Endometrium (tissue), 2 donors: Measurements from ENCODE around the gene RASA3.

Experiments
- FAIRE-seq: peaks from 2 replicates; lab custom pipeline; 2012; peaks lifted over from hg19 to GRCh38; lab: Jason Lieb, UNC
- donor health status: control.
- donor health status: control.

Gene RASA3

DNA sequence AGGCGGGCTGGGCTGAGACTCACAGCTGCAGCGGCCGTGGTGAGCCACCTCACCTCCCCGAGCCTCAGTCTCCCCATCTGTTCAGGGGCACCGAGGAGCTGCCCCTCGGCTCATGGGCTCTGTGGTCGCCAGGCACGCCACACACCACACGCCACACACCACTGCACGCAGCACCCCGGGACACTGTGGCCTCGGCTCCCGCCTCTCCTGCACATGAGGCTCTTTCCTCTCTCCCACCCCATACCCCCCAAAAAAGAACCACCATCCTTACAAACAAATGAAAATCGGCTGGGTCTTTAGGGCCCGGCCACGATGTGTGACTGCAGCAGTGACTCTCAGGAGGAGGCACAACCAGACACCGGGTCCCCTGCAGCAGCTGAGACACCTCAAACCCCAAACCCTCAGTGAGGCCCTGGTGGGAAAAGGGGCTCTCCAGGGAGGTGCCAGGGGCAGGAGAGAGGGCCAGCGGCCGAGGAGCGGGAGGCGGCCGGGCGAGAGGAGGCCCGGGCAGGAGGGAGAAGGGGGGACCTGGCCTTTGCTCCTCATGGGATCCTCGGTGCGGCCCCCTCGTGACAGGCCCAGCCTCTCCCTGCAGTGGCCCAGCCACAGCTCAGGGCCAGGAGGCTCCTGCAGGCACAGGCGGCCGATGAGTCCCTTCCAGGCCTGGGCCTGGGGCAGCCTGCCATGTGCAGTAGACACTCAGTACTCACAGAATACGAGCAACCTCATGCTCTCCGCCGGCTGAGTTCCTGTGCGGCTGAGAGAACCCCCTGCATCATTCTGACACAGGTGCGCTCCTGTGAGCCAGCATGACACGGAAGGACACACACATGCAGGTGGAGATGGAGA is 66.3 kb downstream of the RASA3 start:
- no peak for FAIRE-seq

DNA sequence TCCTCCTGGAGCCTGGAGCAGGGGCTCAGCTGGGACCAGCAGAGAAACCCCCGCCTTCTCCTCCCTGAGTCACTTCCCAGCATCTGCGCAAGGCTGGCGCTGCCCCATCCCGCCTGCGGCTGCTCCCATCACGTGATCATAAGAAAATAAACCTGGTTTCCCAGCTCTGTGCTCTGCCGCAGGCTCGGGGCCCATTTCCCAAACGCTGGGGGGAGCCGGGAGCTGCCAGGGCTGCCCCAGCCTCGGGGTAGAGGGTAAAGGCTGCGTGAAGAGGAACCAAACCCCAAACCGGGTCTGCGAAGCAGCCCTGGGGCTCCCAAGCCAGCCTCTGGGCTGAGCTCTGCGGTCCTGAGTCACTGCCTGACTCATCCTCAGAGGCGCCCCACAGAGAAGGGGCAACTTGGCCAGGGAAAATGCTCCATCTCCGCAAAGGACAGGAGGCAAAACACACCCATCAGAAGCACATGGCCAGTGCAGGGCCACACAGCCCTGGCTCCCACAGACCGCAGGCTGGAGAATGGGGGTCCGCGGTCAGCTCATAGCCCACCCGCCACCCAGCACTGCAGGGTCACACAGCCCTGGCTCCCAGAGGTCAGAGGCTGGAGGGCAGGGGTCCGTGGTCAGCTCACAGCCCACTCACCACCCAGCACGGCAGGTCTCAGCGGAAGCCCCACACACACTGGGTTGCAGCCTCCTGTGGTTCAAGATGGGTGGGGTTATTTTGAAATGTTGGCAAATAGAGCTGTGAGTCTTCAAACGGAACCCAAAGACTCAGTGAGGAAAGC is 67.1 kb downstream of the RASA3 start:
- FAIRE-seq: peak; percentile 90

DNA sequence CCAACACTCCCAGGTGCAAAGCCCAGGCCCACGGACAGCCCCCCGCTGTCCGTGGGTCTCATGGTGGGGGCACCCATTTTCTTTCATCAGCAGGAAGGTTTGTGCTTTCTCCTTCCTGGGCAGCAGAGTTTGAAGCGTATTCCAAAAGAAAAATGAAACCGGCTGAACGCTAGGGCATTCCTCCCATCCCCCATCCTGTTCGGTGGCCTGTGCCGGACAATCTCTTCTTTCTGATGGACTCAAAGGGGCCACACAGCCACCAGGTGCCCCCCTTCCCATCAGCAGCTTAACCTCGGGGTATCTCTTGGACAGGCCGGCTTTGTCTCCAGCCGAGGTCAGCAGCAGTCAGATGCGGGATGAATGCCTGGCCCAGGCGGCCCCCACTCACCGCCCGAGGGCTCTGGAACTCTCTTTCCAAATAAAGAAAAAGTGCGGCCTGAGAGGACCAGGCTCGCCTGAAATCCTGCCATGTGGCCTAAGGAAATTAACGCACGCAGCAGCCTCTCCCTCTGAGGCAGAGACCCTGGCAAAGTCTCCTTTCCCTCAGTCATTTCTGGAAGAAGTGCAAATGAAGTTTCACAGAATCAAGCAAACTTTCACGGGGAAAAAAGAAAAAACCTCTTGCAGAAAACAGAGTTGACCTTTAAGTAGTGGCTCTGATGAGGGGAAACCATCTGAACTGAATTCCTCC is 67.8 kb downstream of the RASA3 start:
- FAIRE-seq: no peak

DNA sequence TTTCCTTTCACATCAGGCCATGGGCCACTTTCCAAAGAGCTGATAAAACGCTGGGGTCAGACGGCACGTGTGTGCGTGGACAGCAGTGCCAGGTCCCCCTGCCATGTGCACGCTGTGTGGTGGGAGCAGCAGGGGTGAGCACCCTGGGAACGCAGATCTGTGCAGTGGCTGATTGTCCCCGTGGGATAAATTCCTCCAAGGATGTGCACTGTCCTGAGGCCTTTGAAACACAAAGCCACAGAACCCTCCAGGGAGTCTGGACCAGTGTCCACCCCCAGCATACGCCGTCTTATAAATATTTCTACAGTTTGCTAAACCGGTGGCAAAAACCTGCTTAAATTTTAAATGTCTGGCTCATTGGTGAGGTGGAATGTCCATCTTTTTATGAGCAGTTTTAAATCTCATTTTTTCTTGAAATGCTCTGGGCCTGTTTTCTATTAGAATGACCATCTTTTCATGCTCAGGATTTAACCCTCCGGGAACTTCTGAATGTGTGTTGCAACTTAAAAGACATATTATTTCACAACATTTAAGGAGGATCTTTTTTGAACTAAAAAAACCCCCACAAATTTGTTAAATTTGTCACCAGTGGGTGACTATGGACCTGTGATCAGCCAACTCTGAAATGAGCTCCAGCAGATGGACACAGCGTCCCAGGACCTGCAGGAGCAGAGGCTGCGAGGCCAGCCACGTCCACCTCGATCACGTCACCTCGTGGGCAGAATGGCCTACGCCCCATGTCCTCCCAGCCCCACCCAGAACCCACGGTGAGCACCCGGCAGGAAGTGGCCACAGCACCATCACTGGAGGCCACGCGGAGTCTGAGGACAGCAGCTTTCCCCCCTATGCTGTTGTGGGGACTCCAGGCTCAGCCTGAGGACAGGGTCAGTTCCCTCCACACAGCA is 68.6 kb downstream of the RASA3 start:
- FAIRE-seq: no peak

DNA sequence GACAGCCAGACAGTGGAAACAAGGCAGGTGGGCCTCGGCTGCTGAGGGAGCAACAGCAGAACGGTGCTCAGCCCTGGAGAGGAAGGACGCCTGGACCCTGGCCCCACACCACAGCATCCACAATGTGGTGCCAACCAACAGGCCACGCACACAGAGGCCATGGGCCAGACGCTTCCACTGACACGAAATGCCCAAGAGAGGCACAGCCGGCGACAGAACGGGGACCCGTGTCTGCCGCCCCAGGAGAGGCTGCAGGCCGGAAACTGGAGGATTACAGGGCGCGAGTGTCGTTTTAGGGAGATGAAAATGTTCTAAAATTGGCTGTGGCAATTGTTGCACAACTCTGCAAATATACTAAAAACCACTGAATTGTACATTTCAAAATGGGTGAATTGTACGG is 69.7 kb downstream of the RASA3 start:
- FAIRE-seq: no peak

DNA sequence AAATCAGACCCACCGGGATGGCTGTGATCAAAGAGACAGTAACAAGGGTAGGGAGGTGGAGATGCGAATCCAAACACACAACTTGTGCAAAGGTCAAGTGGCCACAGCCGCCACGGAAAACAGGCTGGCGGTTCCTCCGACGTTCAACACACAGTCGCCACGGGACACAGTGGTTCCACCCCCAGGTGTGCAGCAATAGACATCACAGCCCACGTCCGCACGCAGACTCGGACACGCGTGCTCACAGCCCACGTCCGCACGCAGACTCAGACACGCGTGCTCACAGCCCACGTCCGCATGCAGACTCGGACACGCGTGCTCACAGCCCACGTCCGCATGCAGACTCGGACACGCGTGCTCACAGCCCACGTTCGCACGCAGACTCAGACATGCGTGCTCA is 70.1 kb downstream of the RASA3 start:
- no peak for FAIRE-seq

DNA sequence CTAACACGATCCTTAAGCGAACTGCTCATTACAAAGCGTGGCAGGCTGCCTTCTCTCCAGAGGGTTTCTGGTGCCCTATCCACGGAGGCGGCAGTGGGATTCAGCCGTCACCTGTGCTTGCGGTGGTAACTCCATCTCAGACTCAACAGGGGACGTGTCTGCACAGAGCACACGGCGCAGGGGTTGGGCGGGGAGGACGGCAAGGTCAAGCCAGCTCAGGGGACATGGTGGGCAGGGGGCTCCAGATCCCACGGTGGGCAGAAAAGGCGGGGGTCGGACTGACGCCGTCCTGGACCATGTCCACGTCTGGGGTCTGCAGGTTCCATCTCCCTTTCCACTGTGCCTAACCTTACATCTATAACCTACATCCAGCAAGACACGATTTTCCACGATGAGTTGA is 70.7 kb downstream of the RASA3 start:
- FAIRE-seq: no peak

DNA sequence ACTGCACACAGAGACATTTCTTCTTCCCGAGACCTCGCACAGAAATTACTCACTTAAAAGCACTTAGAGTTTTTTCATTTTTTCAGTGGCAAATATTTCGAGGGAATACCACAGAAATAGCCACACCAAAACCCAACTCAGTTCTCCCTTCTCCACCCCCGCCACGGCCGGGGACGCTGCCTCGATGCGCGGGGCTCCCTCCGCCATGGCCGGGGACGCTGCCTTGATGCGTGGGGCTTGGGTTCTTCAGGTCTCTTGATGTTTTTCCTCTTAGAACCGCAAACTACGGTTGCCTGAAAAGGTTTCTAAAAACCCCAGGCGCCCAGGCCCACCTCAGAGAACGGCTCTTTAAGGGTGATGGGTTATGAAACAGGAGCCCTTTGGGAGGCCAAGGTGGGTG is 71.4 kb downstream of the RASA3 start:
- no peak for FAIRE-seq

DNA sequence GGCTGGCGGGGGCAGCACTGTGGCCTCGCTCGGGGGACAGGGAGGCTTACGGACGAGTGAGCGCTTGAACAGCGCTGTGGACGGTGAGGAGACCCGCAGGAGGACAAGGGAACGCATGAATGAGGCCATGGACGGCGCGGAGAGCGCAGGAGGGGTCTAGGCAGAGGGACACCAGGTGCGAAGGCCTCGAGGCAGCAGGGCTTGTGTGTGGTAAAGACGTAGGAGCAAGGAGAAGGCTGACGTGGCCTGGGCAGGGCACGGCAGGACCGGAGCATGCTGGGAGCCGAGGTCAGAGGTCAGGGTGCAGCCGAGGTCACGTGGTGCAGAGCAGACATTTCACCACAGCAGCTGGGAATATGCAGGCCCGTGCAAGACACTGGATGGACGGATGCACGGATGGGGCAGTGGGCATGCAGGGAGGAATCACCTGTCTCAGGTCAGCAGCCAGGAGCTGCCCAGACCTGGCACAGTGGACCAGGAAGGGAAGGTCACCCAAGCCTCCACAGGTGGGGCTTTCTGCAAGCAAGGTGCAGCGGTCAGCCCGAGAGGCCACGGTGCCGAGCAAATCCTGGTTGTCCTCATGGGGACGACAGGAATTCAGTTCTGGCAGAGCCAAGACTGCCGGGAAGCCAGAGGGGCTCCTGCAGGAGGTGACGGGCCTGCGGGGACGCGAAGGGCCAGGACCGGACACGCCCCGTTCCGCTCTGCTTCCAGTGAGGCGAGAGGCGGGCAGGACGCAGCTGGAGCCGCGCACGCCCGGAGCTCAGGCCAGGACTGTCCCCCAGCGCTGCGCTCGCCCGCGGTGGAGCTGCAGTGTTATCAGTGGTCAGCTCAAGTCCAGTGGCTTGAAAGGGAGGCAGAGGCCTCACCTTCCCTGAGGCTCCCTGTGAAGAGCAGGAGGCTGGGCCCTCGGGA is 72.2 kb downstream of the RASA3 start:
- FAIRE-seq: no peak

DNA sequence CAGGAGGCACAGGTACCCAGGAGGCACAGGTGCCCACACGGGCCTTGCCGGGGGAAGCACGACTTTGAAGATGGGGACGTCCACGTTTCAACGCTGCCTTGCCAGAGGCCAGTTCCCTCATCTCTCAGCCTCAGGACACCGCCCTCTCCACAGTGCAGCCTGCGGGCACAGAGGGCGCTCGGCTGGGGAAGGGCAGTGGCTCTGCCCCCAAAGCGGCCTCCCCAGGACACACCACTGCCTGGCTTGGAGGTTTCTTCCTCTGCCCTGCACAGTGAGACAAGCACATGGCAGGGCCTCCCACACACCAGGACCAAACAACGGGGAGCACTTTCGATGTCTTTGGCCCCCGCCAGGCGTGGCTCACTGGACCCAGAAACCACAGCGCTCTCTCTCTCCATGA is 73.0 kb downstream of the RASA3 start:
- no peak for FAIRE-seq

DNA sequence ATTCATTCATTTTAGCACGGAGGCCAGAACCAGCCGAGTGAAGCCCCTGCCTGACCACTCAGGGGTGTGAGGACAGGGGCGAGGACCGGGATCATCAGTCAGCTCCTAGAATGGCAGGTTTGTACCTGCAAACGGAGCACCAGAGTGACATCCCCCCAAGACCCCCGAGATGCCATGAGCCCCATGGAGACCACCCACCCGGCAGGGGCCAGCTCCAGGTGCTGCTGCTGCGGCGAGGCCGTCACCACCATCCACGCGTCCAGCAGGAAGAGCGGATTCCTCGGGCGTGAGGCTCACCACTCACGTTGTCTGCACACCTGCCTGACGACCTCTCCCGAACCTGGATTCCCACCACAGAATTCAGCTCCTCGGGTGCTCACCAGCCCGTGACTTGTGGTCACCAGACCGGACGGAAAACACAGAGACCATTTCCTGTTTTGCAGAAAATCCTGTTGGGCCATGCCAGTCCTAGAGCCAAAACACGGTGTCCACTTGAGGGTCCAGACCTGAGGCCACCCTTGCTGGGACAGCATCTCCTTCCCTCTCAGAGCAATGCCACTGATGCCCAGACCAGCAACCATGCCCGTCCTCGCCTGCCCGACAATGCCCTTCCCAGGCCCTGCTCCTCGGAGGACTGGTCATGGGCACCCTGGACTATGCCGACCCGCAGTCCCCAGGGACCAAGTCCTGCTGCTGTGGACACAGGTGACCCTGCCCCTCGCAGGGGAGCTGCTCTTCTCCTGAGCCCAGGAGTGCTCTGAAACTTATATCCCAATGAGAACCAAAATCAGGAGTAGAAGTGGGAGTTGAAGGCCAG is 74.2 kb downstream of the RASA3 start:
- FAIRE-seq: no peak

DNA sequence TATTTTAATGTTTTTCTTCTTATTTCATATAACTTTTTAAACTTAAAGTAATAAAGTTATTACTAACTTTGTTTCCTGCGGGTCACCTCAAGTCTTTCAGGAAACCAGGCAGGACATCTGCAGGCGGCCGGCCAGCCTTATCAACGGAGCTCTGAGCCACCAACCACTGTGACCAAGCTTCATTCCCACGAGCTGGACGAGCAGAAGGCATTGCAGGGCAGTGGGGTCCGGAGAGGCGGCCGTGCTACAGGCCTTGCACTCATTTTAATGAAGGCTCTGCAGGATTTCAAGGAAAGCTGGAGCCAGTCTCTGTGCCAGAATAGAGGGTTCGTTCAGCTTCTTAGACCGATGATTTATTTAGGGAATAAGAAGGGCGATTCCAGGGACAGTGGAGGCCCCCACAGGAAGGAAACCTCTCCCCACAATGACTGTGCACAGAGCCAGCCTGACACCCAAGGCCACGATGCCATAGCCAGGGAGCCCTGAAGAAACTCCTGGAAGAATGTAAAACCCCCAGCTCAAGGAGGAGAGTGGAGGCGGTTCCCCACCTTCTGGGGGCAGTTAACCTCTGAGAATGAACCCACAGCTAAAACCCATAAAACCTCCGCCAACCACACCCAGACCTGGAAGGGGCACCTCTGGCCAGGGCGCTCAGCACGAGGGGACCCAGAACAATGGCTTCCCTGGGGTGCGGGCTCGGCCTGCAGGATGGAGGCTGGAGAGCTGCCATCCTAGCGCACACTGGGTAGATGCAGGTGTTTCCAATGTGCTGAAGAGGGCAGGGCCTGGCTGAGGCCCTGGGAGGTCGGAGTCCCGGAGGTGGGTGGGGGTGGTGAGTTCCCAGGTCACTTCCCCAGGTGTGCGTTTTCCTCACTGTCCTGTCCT is 75.0 kb downstream of the RASA3 start:
- FAIRE-seq: no peak

DNA sequence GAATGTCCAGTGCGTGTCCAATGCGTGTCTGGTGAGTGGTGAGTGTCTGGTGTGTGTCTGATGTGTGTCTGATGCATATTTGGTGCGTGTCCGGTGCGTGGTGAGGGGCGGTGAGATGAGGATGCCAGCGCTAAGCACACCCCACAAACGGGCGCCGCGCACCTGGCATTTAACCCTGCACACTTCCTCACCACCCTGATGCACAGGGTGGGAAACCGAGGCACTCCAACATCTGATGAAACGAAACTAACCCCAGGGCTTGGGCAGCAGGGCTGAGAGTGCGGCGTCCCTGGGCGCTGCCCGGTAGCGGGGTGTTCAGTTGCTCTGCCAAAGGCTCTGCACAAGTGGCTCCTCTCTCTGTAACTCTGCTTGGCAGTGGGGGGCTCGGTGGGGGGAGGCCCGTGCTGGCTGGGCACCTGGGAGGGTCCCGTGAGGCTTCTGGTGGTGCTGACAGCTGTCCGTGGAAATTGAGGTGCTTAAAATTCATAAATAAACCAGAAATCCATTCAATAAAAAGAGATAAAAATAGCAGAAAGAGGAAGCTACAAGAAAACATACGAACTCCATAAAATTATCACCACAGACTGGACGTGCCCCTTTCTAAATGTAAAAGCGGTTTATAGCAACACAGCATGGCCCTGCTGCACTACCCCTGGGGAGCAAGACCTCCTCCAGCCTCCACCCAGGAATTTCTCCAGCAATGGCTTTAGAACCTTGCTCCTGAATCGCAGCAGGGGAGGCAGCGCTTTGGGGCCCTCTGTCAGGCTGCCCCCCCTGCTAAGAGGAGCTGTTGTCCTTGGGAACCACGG is 76.0 kb downstream of the RASA3 start:
- no peak for FAIRE-seq

DNA sequence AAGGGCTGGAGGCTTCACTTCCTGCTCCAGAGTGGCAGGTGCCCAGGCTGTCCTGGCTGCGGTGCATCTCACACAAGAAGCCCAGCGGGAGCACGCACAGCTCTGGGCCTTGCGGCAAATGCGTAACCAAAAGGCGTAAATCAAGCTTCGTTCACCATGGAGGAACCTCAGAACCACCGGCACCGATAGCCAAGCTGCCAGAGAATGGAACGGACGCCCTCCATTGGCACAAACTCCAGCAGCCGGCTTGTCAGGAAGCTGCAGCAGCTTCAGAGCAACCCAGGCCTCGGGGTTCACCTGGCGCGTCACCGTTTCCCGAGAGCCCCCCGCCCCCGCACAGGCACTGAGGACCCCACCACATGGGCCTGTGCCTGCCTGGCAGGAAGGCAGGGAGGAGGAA is 76.7 kb downstream of the RASA3 start:
- FAIRE-seq: no peak

DNA sequence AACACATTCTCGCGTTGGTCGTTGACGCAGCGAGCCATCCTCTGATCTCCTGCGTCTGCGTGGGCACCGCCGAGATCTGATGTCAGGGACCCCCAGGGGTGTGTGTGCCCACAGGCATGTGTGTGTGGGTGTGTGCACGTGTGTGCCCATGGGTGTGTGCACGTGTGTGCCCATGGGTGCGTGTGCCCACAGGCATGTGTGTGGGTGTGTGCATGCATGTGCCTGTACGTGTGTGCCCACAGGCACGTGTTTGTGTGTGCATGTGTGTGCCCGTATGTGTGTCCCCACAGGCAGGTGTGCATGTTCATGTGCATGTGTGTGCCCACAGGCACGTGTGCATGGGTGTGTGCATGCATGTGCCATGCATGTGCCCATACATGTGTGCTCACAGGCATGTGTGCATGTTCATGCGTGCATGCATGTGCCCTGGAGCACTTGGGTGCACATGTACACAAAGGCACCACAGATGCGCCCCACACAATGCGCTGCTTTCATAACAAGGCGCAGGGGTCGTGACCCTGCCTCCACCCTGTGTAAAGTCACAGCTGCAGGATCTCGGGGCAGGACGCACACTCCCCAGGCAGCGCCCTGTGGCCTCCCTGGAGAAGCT is 77.5 kb downstream of the RASA3 start:
- no peak for FAIRE-seq

DNA sequence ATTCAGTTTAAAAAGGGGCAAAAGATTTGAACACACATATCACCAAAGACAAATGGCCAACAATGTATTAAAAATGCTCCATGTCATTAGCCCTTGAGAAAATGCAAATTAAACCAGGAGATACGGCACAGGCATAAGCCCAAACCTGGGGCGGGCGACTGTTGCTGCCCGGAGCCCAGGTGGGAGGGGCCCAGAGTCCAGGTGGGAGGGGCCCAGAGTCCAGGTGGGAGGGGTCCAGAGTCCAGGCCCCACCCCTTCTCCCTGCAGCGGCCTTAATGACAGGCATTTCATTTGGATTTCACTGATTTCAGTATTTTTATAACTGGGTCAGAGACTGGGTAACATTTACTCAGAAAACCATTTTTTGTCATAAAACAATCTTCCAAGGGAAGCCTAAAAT is 78.2 kb downstream of the RASA3 start:
- no peak for FAIRE-seq

DNA sequence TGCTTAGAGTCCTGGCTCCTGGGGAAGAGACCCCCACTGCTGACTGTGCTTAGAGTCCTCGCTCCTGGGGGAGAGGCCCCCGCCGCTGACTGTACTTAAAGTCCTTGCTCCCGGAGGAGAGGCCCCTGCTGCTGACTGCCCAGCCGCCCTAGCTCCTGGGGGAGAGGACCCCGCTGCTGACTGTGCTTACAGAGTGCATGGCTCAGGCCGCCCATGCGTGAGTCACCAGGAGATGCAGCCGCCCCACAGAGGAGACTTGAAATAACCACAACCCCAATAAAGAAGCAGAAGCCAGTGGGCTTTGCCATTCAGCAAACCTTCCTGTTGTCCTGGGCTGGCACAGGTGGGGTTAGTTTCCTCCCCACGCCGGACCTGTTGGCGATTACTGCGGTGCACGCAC is 79.4 kb downstream of the RASA3 start:
- FAIRE-seq: no peak
